Activated CD8-positive, alpha-beta memory T cell treated with anti-CD3 and anti-CD28 coated beads for 24 hours (primary cell): ENCODE data around the gene CASP8.

ENCODE experiments used
- DNase-seq: peaks from one replicate; pipeline ENCODE4 v3.0.0-alpha.2; 2020

The CASP8 gene

DNA sequence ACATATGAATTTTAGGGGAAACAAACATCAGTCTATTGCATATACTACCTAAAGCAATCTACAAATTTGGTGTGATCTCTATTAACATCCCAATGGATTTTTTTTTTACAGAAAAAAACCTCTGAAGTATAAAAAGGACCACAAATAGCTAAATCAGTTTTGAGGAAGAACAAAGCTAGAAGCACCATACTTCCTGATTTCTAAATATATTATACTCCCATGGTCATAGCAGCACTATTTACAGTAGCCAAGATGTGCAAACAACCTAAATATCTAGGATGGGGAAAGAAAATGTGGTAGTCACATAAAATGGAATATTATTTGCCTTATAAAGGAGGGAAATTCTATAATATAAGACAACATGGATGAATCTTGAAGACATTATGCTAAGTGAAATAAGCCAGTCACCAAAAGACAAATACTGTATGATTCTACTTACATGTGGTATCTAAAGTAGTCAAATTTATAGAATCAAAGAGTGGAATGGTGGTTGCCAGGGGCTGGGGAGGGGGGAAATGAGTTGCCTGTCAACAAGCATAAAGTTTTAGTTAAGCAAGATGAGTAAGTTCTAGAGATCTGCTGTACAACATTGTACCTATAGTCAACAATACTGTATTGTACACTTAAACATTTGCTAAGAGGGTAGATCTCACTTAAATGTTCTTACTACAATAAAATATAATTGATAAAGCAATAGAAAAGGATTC, 17.6 kb upstream of the CASP8 start:
- DNase-seq = peak; percentile 13

DNA sequence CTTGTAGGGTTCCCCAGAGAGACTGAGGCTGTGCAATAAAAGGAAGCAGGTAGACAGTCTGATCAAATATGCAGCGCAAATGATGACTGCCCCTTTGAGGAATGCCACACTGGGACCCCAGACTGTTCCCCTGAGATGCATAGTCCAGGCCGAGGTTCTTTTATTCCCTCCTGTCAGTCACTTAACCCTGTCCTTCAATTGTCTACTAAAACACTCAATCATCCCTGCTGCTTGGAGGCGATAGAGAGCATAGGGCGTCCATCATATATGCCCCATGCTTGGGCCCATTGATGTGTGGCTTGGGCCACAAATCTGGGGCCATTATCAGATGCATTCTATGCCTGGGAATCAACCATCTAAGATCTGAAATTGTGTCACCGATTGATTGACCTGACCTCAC, 15.5 kb upstream of the CASP8 start:
- peak; percentile 49 for DNase-seq

DNA sequence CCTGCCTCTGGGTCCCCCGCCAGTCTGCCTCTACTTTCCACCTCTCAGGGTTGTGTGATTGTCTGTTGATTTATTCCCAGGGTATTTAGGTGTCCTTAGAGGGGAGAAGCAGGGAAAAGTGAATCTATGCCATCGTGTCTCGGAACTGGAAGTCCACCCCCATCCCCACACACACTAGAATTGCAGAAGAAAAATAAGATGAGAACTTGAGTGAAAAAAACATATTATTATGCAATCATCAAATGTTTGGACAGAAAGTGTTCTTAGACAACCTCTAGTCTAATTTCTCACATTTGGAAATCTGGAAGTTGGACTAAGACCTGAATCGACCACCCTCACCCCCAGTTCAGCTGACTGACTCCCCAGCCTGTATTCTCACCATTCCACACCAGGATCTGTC, 14.1 kb upstream of the CASP8 start:
- DNase-seq = no peak

DNA sequence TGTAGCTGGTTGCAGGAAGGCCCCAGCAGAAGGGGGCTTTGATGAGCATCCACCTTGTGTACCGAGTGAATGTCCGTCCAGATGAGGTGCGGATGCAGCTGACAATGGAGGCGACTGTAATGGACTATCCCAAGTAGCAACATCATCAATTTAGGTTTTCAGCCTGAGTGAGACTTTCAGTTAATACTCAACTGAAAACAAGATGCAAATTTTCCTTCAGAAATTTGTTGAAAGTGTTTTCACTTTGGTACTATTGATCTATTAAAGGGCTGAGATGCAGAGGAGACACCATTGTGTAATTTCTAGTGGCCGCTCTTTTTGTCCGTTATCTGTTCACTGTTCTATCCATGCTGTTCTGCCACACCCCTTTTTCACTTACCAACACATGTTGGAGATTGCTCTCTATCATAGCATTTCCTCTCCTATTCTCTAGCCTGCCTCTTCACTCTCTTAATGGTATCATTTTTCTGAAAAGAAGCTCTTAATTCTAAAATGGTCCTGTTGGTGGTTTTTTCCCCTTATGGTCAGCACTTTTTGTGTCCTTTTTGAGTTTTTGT, 12.0 kb upstream of the CASP8 start:
- no peak for DNase-seq

DNA sequence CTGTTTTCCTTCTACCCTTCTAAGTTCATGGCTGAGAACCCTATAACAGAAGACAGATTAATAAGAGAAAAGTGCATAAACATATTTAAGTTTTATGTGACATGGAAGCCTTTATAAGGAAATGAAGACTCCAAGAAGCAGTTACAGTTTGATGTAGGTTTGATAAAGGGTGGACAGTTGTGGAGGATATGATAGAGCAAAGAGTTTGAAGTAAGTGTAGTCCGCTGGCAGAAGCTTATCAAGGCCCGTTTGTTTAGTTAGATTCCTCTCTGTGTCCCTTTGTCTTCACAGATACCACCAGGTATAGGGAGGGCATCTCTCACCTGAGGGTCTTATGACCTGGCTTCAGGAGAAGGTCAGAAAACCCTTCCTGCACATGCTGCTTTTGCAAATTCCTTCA, 10.4 kb upstream of the CASP8 start:
- no peak for DNase-seq

DNA sequence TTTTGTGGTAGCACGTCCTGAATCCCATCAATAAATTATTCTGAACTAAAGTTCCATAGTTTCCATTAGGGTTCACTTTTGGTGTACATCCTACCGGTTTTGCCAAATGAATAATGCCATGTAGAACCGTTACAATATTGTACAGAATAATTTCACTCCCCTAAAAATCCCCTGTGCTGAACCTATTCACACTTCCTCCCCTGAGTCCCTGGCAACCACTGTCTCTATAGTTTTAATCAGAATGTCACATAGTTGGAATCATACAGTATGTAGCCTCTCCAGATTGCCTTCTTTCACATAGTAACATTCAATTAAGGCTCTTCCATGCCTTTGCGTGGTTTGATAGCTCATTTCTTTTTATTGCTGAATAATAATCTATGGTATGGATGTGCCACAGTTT, 9.6 kb upstream of the CASP8 start:
- no peak for DNase-seq

DNA sequence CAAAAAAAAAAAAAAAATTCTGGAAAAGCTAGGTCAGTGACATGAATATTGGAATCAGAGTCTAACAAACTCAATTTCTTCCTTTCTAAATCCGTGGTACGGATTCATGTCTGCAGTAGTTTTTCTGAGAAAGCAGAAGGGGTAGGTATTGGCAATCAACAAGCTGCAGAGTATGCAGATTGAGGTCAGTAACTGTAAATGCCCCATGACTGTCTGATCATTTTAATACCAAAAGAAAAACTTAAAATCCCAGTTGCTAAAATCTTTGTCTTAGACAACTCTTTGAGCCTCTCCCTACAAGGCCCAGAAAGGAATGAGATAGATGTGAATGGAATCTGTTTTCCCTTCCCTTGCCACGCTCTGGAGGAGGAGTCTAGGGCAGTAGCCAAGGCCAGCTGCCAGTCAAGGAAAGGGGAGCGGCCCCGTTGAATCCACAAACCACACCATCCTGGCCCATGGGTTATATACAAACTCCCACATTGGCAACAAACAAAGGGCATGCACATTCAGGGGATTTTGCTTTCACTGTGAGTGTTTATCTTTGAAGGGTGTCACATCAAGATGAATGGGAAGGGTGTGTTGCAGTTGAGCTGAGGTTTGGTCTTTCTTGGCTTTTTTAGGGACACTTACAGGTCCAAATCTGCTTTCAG, 6.1 kb upstream of the CASP8 start:
- DNase-seq = no peak

DNA sequence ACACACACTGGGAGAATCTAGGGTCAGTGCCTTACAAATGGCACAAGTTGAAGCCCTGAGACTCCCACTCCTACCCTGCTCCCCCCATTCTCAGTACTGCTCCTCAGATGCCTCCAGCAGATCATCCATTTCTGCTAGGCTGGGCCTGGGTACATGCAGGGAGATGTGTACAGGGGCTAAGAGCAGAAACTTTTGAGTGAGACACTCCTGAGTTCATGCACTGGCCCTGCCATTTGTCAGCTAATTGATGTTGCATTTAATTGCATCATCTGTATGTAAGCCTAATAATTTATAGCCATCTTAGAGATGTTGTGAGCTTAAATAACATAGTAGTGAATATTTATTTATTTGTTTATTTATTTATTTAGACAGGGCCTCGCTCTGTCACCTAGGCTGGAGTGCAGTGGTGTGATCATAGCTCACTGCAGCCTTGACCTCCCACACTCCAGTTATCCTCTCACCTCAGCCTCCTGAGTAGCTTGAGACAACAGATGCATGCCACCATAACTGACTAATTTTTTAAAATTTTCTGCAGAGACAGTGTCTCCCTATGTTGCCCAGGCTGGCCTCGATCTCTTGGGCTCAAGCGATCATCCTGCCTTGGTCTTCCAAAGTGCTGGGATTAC, 4.8 kb upstream of the CASP8 start:
- DNase-seq = no peak

DNA sequence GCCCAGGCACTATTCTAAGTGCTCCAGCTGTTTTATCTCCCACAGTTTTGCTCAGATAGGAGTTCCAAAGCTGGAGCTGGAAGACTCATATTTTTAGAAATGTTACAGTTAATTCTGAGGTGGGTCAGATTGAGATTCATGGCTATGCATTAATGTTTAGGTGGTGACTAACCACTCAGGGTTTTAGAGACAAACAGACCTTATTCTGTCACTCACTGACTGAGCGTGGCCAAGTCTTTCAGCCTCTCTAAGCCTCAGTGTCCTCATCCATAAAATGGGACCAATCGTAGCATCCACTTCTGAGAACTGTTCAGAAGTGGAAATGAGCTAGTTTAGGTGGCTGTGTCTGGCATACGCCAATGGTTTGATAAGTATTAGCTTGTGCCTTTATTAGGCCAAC, 4.3 kb upstream of the CASP8 start:
- DNase-seq = no peak

DNA sequence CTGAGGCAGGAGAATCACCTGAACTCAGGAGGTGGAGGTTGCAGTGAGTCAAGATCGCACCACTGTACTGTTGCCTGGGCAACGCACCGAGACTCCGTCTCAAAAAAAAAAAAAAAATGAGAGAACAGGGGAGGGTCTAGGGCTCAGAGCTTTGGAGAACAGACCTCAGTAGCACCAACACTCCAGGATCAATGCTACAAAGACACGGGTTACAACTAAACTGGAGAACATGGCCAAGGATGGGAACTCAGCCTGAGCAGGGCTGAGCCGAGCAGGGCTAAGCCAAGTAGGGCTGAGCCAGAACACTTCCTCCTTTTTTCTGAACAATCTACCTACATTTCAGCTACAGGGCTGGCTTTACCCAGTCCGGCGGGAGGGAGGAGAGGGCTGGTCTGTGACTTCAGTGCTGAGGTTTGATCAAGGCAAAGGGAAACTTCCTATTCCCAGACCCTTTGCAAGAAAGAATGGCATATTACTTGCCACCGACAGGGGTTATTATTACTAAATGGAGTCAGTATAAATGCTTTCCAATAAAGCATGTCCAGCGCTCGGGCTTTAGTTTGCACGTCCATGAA, 2.9 kb upstream of the CASP8 start:
- DNase-seq = peak; percentile 70

DNA sequence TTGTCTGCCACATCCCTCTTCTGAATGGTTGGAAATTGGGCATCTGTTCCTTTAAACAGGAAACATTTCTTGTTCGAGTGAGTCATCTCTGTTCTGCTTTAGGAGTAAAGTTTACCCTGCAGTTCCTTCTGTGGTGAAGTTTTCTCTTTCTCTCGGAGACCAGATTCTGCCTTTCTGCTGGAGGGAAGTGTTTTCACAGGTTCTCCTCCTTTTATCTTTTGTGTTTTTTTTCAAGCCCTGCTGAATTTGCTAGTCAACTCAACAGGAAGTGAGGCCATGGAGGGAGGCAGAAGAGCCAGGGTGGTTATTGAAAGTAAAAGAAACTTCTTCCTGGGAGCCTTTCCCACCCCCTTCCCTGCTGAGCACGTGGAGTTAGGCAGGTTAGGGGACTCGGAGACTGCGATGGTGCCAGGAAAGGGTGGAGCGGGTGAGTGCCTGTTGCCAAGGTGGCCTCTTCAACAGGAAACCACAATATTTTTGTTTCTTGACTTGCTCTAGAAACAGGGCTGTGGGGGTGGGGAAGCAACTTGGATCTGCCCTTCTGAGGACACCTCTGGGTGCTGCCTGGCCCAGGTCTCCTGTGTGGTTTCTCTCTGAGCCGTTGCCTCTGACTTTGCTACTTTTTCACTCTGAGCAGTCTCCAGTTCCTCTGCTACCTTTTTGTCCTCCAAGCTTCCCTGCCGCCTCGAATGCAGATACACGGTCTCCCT, 2.2 kb upstream of the CASP8 start:
- DNase-seq = peak; percentile 90

DNA sequence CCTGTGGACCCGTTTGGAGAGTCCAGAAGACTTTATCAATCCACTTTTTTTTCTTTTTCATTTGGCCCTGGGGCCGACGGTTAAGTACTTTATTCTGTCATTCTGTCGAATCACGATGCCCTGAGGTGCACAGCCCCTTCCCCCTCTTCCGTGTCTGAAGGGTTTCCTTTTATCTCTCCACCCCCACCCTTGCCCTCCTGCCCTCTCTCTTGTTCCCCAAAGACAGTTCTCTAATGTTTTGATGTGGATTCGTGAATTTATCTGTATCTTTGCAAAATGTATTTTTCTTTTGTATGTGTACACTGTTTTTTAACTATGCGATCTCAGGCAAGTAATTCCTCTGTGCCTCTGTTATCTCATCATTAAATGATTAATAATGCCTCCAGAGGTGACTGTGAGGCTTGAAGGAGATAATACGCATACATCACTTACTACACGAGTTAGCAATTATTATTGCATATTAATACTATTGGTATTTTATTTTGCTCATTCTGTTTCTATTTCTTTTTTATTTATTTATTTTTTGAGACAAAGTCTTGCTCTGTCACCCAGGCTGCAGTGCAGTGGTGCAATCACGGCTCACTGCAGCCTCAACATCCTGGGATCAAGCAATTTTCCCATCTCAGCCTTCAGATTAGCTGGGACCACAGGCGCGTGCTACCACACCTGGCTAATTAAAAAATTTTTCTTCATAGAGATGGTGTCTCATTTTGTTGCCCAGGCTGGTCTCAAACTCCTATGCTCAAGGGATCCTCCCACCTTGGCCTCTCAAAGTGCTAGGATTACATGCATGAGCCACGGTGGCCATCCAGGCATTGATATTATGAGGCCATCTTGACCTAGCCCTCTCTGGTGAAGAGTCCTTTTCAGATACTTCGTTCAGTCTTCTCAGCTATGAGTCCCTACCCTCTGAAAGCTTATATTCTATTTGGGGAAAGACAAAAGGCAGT, 1.4 kb upstream of the CASP8 start:
- no peak for DNase-seq

DNA sequence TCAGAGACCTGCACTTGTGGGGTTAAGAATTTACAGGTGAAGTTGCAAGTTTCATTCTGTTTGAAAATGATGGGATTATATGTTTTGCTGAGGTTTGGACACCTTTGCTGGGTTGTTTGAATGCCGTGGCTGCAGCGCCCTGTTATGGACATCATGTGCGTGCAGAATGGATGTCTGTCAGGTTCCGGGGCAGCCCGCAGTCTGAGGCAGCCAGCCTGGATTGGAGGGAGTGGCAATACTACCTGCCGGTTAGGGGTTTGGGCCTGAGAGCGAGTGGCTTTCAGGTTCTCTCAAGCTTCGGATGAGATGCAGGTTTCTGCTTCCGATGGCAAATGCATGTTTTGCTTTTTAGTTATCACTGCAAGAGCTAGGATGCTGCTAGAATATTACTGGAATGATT, 1.1 kb downstream of the CASP8 start:
- peak; percentile 74 for DNase-seq

DNA sequence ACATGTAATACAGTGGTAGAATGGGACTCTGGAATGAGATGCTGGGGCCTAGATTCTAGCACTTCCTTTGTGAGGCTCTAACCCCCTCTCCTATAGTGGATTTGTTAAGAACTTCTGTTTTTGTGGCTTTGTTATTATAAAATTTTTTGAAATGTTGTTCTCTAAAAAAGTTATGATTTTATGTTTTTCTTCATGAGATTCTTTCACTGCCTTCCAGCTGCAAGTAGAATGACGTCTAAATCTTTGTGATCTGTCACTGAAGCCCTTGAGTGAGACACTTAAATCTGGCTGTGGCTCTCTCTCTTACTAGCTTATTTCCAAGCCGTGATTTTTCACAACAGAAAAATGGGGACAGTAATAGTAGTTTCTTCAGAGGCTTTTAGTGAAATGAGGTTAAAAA, 1.6 kb downstream of the CASP8 start:
- DNase-seq = no peak

DNA sequence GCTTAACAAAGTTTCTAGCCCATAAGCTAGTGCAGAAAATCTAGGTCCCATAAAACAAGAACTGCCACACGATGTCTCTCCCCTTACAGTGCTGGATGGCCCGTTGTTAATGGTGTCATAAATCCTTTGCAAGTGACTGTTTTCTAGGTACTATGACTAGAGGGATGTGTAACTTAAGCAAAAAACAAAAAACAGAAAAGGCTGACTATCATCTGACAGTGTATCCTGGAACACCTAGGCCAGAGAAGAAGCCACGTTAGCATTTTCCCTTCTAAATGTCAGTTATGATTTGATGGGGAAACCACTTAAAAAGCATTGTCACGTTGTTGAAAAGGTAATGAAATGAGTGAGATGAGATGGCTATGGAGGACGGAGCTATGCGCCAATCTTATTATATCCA, 2.4 kb downstream of the CASP8 start:
- DNase-seq = no peak

DNA sequence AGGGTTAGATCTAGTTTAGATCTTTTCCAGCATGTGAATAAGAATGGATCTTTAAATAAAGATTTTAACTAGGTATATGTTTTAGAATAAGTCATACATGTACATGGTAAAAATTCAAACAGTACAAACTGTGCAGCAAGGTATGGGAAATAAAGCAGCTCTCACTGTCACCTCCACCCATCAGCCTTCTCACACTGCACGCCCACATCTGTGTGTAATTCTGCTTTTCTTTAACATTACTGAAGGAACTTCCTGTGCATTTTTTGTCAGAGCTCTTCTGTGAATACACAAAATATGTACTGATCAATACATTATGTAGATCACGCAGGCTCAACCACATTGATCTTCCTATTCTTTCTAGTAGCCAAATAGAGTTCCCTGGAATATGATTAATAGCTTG, 3.4 kb downstream of the CASP8 start:
- no peak for DNase-seq

DNA sequence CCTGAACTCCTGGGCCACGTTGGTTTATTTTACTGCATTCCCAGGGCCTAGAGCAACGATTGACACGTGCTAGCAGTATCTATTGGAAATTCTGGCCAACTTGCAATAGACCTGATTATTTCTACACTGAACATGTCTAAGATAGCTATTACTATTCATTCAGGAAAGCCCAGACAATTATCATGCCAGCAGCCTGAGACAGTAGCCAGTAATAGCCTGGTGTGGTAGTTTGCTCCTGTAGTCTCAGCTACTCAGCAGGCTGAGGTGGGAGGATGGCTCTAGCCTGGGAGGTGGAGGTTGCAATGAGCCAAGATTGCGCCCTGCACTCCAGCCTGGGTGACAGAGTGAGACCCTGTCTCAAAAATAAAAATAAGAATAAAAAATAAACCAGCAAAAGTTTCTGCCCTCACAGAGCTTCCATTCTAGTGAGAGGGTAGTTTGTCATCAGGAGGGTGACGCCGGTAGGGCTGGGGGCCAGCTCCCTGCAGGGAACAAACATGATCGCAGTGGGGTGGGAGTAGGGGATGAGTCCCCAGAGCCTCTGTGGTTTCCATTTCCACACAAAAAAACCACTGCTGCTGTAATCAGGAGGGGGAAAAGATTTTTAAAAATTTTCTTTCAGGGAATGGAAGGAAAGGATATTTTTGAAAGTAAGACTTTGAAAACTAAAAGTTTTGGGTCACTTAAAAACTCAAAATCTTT, 4.3 kb downstream of the CASP8 start:
- no peak for DNase-seq

DNA sequence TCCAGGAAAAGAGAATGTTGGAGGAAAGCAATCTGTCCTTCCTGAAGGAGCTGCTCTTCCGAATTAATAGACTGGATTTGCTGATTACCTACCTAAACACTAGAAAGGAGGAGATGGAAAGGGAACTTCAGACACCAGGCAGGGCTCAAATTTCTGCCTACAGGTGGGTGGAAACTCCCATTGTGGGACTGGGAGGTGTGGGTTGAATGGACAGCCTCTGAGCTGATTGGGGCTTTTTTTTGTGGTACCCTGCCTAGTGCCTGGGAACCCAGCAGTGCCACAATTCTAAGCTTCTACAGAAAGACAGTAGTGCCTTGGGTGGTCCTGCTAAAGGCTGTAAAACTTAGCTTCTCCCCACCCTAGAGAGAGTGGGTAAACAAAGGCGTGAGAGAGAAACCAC, 6.3 kb downstream of the CASP8 start:
- no peak for DNase-seq

DNA sequence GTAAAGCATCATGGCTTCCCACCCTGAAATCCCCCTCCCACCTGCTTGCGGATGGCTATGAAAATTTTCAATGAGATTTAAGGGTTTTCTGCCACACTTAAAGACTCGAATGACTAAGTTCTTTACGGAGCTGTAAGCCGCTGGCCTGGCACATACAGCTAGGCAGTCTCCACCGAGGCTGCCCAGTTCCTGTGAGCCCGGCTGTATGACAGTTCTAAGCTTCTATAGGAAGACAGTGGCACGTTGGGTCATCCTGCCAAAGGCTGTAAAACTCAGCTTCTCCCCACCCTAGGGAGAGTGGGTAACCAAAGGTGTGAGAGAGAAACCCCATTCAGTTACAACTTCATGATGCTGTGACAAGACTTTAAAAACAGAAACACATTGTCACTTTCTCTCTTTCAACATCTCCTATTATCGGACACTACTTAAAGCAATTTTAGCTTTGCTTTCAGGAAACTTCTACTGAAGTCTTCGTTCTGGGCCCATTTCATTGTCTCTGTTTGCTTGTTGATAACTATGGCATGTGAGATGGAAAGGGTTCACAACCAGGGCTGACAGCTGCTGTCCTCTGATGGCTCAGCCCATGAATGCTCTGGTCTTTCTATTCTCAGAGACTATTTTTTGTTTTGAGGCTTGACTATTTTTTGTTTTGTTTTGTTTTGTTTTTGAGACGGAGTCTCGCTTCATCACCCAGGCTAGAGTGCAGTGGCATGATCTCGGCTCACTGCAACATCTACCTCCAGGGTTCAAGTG, 7.1 kb downstream of the CASP8 start:
- DNase-seq = no peak

DNA sequence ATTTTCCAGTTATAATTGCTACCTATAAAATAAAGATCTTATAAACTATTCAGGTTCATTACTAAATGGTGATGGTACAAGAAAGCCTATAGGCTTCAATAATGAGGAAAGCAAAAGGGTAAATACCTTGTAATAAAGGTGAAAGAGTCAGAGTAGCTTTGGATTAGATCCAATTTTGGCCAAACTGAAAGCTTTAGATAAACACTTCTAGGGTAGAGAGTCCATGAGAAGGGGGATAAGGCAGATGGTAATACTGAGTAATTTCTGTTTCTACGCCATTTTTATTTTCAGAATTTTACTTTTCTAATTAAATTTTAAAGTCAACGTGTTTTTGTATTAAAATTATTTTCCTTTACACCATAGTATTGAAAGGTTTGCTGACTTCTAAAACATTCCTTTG, 9.4 kb downstream of the CASP8 start:
- no peak for DNase-seq
